C4-2B (cell line): ENCODE results near the gene RAC3.
A peak's percentile ranks its signal among the peaks of the same experiment; 100 is the strongest.

ENCODE experiments used
- H3K27ac ChIP-seq: fragments of 450-650 bp; 2 replicates; pipeline ENCODE4 v1.5.1; 2017
- CTCF ChIP-seq: fragments of 450-650 bp; conservative IDR thresholded peaks from 2 replicates; pipeline ENCODE4 v1.5.1; 2017; ENCODE audit warnings: mild to moderate bottlenecking
- ZFX ChIP-seq: fragments of 450-650 bp; IDR thresholded peaks from 2 replicates; pipeline ENCODE4 v1.6.1; 2017

Gene RAC3

GRCh38 chr17:82019690-82020571, 11.5 kb upstream of the RAC3 start:
- peak overlapping the region; percentile 99; the same call in 1 of the 2 replicates for H3K27ac ChIP-seq
- TF ChIP-seq CTCF (peak; percentile 93), ZFX (no peak)

- H3K27ac ChIP-seq: peak overlapping the region; percentile 99
- no peak for TF ChIP-seq ZFX
- TF ChIP-seq CTCF: no peak
These were observed 10.8 kb upstream of the RAC3 start for GRCh38 chr17:82020572-82021106.

GRCh38 chr17:82021107-82021899, 10.2 kb upstream of the RAC3 start:
- peak overlapping the region; percentile 99 for H3K27ac ChIP-seq
- TF ChIP-seq ZFX (no peak), CTCF (peak; percentile 77)

GRCh38 chr17:82021900-82022309, 9.6 kb upstream of the RAC3 start:
- TF ChIP-seq ZFX (no peak), CTCF (no peak)
- peak overlapping the region; percentile 99 for H3K27ac ChIP-seq

DNA sequence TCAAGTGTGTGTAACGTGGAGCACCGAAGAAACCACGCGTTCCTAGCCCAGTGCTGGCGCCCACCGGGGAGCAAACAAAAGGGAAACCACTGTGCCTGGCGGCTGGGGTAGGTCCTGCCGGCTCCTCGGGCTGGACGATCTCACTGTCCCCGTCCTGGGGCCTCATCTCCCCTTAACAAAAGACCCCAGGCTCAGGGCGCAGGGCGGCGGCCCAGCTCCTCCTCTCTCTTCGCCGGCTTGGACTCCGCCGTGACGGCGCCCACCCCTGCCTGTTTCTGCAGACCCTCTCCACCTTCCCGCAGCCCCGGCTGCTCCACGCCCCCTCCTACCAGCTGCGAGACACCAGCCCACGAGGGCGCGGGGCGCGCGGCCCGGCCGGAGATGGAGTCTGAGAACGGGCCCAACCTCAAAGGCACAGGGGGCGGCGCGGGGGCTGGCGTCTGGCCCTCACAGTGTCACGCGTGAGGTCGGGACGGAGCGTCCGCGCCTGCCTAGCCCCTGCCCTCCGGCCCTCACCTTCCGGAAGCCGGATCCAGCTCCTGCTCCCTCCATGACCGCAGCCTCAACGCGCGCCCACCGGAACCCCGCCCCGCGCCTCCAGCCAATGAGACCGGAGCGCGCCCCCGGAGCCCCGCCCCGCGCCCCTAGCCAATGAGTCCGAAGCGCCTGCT, 9.0 kb upstream of the RAC3 start, which contains the start of gene CENPX:
CENPX (minus strand) TSS at position 569 of the 671 bp plus-strand sequence; CDS start at position 552, 17 bp downstream.
- TF ChIP-seq CTCF: no peak
- peak; percentile 43; the same call in 1 of the 2 replicates for TF ChIP-seq ZFX
- H3K27ac ChIP-seq: peak within 1 kb of the TSS; percentile 99

DNA sequence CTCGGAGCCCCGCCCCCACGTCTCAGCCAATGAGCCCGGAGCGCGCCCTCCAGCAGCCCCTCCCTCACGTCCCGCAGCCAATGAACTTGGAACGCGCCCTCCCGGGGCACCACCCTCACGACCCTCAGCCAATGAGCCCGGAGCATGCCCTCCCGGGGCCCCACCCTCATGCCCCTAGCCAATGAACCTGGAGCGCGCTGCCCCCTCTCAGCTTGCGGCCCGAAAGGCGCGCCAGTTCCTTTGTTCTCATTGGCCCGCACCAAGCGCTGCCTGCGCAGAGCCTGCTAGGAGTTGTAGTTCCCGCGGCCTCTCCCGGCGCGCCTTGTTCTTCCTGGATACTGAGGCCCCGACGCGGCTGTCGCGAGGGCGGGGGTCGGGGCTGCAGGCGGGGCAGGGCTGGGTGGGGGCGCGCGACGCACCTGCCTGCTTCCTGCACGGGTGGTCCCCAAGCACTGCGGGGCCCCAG, 8.5 kb upstream of the RAC3 start, which contains the start of gene LRRC45:
LRRC45 (plus strand) TSS at position 325 of the 466 bp plus-strand sequence. CDS start 339 bp downstream, outside the sequence.
- H3K27ac ChIP-seq: peak within 1 kb of the TSS; percentile 99
- TF ChIP-seq CTCF (no peak), ZFX (no peak)
